Cerebellar cortex (tissue), 1 donor: ENCODE results near the gene CPN1.
"Not testable (repeated sequence)": the region's sequence is repeated elsewhere in the genome, so short reads cannot be mapped to it uniquely, and the experiment has no call there.

ENCODE experiments used
- DNase-seq: peaks from one replicate; pipeline ENCODE4 v3.0.0-alpha.2; 2015; ENCODE audit warnings: low spot score

The CPN1 gene

DNA sequence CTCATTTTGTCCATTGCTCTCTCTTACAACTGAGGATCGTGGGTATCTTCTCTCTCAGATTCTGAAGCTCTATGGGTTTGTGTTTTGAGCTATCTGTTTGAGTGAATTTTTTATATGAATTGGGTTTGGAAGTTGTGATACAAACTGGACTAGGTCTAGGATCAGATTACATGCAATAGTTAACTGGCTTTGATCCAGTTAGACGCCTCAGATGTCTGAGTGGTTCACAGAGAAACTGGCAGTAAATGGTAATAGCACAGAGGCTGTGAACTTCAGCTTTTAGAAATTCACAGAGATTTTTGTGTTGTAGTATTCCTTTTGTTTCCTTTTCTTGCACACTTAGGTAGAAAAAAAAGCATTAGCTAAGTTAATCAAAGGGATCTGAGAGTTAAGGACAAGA, 59.3 kb downstream of the CPN1 start:
- no peak for DNase-seq

DNA sequence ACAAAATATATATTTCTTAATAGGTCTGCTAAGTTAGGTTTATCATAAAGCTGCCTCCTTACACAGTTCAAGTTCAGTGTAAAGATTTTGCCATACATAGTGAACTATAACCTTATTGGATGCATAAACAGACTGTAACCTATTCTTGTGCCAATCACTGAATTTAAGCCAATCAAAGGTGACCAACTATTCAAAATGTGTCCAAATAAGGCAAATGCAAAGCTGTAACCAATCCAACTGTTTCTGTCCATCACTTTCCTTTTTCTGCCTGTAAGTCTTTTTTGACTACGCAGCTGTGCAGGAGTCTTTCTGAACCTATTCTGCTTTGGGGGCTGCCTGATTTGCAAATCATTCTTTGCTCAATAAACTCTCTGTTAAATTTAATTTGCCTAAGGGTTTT, 60.3 kb downstream of the CPN1 start:
- DNase-seq: no peak

DNA sequence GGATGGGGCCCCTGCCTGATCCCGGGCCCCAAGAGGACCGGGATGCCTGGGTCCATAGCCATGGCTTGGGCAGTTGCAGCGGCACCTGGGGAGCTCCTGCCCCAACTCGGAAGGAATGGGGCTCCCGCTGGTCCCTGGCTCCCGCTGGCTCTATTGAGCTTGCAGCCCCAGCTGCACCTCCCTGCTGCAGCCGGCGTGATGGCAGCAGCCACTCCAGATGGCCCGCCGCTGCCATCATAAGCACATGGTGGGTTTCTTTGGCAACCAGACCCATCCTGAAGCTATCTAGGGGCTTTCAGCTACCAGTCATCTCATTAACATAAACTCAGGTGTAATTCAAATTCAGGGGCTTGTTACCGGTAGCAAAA, 60.8 kb downstream of the CPN1 start:
- DNase-seq: no peak

DNA sequence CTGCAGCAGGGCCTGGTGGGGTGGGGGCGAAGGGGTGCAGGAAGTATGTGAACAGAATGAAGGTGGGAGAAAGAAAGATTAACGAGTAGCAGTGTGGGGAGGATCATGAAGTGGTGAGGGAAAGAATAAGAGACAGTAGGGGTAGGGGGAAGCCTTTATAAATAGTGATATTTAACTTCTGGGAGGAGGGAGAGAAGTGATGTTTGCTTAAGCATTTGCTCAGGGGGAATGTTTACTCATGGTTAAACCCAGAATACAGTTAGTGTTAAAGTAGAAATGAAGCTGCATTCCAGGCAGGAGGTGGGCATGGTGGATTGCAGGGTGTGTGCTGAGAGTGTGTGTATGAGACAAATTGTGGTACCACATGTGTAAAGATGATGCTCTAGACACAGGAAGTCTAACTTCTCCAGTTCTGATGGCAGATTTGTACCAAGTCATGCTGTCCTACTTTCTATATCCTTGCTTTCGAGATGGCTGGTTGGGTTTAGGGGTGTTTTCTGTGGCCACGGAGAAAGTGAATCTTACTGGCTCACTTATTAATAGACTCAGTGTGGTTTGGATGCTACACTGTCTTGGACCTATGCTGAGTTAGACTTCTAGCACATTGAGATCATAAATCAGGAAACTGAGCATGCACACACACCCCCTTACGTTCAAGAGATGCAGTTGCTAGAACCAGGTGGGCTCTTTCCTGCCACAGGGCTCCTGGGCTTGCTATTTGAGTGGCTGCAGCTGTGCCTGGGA, 61.4 kb downstream of the CPN1 start:
- no peak for DNase-seq

DNA sequence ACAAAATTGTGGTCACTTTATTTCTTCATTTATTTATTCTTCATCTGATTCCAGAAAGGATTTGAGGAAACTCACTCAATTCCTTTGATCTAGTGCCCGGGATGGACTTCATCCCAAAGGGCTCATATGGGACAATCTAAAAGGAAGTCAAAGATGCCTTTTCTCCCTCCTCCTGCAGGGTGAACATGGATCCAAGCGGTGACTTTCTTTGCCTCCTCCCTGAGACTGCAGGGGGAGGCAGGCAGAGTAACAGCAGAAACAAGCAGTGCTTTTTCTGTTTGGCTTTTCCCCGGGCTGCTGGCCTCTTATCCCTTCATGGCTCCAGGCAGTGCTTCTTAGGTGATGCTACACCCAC, 61.9 kb downstream of the CPN1 start:
- DNase-seq: peak; percentile 29

DNA sequence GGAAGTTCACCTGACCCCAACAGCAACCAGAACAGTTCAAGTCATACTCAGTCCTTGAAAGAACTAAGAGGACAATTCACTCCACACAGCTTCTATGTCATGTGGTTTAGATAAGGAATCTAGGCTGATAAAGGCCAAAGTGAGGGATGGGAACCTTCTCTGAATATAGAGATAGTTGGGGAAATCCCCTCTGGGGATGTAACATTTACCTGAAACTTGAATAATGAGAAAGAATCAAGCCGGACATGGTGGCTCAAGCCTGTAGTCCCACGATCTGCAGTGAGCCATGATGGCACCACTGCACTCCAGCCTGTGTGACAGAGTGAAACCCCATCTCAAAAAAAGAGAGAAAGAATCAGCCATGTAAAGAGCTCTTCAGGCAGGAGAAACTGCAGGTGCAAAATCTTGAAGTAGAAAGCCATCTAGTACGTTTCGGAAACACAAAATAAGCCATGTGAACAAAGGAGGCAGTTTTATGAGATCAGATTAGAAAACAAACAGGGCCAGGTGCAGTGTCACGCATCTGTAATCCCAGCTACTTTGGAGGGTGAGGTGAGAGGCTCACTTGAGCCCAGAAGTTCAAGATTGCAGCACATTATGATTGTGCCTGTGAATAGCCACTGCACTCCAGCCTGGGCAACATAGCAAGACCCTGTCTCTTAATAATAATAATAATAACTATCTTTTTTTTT, 67.5 kb downstream of the CPN1 start:
- DNase-seq: no peak

DNA sequence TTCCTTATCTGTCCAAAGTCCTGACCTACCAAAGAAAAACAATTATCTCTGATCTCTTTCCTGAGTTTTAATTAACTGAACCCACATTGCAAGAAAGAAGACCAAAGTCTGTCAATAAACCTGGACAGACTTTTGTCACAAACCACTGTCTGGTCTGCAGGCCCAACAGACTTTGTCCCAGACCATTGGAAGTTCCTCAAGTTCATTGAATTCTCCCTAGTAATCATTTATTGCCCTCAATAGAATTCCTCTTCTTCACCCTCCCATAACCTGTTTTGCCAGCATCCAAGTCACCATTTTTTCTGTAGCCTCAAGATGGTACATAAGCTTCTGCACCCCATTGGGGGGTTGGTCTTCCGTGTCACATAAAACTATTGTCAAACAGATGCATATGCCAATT, 68.0 kb downstream of the CPN1 start:
- no peak for DNase-seq

DNA sequence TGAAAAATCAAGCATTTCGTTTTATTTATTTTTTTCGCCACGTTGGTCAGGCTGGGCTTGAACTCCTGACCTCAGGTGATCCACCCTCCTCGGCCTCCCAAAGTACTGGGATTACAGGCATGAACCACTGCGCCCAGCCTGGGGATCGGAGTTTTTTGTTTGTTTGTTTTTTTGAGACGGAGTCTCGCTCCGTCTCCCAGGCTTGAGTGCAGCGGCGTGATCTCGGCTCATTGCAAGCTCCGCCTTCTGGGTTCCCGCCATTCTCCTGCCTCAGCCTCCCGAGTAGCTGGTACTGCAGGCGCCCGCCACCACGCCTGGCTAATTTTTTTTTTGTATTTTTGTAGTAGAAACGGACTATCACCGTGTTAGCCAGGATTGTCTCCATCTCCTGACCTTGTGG, 69.8 kb downstream of the CPN1 start:
- not testable (repeated sequence) for DNase-seq

DNA sequence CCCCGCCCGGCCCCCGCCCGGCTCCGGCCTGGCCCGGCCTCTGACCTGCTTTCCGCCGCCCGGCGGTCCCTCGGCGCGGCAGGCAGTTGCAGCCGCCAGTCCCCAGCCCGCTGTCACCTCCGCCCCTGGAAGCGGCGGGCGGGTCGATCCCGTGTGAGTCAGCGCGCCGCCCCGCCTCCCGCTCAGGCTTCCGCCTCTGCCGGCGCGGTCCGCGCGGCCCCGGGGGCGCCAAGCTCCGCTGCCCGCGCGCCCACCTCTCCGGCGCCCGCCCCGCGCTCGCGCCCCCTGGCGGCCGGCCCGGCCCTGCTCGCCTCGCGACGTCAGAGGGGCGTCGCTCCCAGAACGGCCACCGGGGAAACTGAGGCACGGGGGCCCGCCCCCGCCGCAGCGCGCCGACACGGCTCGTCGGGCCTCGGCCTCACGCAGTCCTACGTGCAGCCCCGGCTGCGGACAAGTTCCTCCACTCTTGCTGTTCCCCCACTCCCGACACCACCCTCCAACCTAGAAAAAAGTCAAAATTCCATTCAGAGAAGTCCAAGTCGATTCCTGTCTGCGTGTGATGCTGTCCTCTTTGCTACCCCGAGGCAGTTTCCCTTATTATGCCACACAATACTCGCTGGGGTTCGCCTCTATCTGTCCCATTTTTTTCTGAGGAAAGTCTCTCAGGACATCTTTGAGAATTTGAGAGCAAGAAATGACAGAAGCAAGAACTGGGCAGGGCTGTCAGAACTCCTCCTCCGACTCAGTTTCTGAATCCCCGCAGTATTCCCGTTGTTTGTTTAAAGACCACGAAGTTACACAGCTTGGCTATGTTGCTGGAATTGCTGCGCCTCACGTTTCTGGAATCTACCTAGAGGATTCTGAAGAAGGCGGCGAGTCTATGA, 71.6 kb downstream of the CPN1 start, which contains the start of gene DNMBP:
DNMBP (minus strand) TSS at position 155 of the 884 bp plus-strand sequence. CDS start 37,823 bp downstream, outside the sequence.
- peak; percentile 62 for DNase-seq

DNA sequence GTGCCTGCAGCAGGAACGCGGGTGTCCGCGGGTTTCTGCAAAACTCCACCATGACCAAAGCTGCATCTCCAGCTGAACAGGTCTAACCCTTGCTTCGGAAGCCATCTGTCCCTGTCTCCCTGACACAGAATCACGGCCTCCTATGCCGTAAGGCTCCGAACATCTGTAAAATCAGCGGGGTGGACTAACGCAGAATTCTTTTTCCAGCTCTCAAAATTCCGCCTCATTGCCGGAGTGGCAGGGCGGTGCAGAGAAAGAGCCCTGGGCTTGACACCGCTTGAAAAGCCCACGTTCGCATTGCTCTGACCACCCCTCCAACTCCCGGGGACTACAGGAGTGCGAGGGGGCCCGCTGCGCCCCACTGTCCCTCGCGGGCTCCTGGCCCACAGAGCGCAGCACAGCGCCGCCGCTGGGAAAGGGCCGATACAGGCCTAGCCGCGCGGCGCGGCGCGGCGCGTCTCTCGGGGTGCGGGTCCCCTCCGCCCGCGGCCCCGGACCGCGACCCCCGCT, 72.3 kb downstream of the CPN1 start:
- DNase-seq: peak; percentile 51

DNA sequence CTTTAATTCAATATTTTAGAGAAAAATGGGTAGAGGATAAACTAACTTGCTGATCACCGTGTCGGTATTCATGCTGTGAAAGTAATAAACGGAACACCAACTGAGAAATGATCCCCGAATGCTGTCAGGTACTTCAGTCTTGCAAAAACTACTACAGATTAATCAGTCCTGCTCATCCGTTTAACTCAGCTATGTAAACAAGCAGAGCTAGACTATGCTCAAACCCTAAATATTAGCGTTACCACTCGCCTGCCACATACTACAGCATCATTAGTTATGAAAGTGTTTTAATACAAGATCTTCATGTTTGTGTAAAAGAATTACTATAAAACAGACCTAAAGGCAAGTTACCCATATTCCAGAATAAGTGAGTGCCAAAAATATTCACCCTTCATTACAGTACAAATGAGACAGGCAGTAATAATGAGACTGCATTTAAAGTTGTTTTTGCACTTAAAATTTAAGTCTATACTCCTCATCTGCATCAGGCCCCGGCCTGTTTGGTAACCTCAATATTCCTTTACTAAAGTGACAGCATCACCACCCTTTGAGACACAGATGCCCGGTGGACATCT, 72.9 kb downstream of the CPN1 start:
- DNase-seq: peak; percentile 54

DNA sequence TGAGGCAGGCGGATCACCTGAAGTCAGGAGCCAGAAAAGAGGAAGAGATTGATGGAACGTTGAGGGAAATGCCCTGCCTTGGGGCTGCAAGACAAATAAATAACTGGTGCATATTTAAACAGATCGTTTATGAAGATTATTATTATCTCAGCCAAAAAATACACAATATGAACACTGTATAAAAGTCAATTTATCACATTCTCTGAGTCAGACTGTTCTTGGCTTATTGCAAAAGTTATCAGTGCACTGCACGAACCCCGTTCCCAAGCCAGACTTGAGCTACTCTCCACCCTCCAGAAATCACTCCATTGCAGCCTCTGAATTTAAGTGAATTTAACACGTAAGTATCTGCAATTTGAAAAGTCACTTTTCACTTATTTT, 73.5 kb downstream of the CPN1 start:
- DNase-seq: peak; percentile 52

DNA sequence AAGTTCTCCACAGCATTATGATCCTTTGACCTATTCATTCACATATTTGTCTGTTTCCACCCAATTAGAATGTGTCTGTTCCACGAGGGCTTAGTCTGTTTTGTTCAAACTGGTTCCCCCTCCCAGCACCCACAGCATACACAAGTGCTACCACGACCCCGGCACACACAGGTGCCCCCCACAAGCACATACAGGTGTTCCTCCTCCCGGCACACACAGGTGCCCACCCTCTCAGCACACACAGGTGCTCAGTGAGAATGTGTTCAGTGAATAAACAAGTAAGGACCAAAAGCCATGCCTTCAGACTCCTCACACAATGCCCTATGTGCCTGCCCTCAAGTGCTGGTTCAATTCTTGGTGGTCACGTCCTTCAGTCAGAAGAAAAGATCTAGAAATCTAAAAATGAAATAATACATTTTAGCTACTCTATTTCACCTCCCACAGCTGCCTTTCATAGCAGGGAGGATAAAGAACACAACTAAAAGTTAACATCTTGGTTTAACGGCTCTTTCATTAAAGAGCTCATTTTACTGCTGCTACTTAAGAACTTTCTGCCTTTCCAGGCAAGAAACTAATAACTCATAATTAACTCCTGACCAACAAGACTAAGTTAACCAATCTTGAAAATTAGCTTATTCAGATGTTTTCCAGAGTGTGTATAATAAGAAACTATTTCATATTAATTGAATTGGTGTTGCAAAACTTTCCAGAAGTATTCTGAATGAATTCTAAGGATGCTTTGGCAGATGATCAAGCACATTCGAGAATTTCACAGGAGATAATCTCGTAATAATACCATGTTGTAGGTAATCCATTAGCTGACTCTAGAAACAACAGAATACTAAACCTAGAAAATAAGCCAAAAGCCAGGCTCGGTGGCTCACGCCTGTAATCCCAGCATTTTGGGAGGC, 74.2 kb downstream of the CPN1 start:
- DNase-seq: peak; percentile 17

DNA sequence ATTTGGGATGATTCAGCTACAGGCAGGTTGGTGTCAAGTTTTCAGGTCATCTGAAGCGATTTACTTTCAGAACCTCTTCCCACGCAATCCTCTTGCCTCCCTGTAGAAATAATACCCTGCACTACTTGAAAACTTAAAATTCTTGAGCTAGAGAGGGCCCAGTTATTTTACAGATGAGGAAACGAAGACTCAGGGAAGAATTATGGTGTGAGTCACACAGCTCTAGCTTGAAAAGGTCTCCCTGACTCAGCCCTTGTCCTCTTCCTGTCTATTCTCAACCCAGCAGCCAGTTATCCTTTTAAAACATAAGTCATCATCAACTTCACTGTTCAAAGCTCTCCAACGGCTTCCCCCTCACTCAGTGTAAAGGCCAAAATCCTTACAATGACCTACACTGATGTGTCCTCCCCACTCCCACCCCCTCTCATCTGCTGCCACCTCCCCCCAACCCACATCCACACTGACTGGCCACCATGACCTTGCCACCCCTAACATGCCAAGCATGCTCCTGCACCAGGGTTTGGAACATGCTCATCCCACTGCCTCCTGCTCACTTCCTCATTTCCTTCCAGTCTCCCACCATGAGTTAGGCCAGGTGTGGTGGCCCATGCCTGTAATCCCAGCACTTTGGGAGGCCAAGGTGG, 75.3 kb downstream of the CPN1 start:
- peak; percentile 31 for DNase-seq

DNA sequence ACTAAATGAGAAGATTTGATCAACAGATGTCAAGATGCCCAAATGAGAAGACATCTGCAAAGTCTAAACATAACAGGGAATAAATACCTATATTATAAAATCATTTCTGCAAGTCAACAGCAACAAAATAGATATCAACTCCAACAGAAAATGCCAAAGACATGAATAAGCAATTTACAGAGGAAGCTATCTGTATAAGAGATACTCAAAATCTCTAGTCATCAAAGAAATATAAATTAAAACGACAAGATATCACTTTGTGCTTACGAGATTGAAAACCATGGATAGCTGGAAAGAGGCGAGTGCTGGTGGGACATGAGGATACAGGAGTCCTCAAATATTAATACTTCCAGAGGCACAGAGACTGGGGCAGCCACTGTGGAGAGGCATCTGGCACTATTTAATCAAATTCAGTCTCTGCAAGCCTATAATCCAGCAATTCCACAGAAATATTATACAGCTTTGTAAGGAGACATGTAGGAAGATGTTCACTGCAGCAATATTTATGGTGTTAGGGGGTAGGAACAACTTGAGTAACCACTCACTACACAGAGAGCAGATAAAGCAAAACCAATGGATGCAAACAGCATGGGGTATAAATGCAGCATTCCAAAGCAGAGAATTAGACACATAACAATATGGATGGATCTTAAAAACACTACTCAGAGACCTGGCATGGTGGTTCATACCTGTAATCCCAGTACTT, 76.7 kb downstream of the CPN1 start:
- DNase-seq: no peak

DNA sequence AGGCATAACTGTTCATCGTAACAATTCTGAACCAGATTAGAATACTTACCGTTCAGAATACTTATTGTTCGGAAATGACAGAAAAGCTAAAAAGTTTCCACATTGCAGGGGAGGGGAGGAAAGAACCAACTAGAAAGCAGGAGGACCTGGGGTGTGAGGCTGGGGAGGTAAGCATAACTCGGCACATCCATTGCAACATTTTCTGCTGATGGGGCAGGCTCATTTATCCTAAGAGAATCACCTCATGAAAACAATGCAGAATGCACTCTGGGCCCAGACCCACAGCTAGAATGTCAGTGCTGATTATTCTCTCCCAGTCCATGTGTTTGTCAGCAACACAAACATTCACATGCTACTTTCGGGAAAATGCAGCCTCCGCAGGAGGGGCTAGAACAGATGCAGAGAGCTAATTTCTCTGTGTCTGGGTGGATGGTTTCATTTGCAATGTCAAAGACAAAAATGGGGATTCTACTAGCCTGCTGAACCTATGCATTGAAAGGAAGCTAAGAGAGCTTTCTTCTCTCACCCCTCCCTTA, 81.5 kb downstream of the CPN1 start:
- DNase-seq: no peak

DNA sequence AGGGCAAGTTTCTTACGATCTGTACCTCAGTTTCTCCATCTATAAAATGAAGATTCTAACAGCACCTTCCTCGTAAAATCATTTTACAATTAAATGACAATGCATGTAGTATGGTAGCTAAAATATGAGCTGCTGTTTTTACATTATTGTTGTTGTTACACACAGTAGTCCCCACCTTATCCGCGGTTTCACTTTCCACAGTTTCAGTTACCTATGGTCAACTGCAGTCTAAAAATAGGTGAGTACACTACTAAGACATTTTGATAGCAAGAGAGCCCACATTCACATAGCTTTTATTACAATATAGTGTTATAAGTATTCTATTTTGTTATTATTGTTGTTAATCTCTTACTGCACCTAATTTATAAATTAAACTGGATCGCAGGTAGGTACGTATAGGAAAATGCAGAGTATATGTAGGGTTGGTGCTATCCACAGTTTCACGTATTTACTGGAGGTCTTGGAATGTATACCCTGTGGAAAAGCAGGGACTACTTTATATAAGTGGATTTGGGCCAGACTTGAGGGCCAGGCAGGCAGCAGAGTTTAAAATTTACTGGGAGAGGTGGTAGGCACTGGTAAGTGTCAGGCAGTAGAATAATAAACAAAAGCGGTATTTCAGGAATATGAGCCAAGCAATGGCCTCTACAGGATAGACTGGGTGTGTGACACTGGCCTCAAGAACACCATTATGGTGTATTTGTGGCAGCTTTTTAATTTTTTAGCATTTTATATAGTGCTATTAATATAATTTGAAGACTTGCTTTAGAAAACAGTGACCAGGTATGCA, 82.2 kb downstream of the CPN1 start:
- no peak for DNase-seq

DNA sequence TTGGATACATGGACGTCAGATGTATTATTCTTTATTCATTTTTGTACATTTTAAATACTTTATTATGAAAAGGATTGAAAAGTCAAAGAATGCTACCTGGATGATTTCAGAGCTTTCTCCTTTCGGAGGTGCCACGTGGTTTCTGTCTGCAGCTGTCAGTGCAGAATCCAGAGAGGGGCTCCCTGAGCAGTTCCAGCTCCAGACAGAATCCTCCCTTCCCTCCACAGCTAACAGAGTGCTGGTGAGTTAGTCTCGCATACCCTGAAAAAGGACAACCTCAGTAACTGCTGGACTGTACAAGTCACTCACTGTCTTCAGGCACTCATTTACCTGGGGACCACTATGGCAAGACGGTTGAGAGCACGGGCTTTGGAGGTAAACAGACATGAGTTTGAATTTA, 82.8 kb downstream of the CPN1 start:
- DNase-seq: no peak
